HepG2 (cell line): Measurements from ENCODE around the gene C16orf90. TPM values are rescaled to one million over a fixed set of nuclear protein-coding genes. Genes with fewer than 3 reads are reported as not detected.

Source experiments
- ATAC-seq: fragments of 200-7000 bp; cut with Tn5 transposase; 3 replicates; pipeline ENCODE4 v1.9.1; 2020; ENCODE audit warnings: mild to moderate bottlenecking, moderate library complexity
- BruUV-seq: library from RNA; stranded (reverse); fragments of 400-500 nt; replicated peaks from 2 replicates; lab custom pipeline; 2021; lab: Mats Ljungman, UMichigan
- CTCF ChIA-PET: fragments of 300-600 bp; formaldehyde crosslinking; extraction: SDS; loops from one replicate; lab custom pipeline; 2021; ENCODE audit warnings: low total read pairs, inconsistent platforms, low intra/inter-chr PET ratio; lab: Yijun Ruan, JAX
- POLR2A ChIA-PET: fragments of 350-600 bp; sonication (Branson Sonifier 250); formaldehyde crosslinking; loops from one replicate; lab custom pipeline; 2020; ENCODE audit warnings: antibody characterized with exemption, inconsistent platforms; lab: Yijun Ruan, JAX
- DNase-seq: peaks from one replicate; pipeline ENCODE4 v3.0.0-alpha.2; 2015; ENCODE audit warnings: low spot score
- FAIRE-seq: peaks from 3 replicates; lab custom pipeline; 2011; peaks lifted over from hg19 to GRCh38; lab: Jason Lieb, UNC
- H2AFZ ChIP-seq: one replicate; pipeline ENCODE4 v1.6.1; 2011; ENCODE audit warnings: low read length, inconsistent platforms
- H3K27ac ChIP-seq: fragments of 300-600 bp; 3 replicates; pipeline ENCODE4 v1.8.0; 2011; ENCODE audit warnings: mixed run types, mild to moderate bottlenecking, mixed read lengths, low read length, inconsistent platforms; ENCODE audit not compliant: insufficient read depth; ENCODE audit errors: extremely low read length
- H3K27me3 ChIP-seq, 2 experiments: fragments of 200-600 bp in 1 of 2; 2 replicates in 1 of 2; 3 replicates in 1 of 2; pipeline versions ENCODE4 v1.6.0 to v1.8.0; 2011; ENCODE audit warnings: low read length in 2 of 2, mild to moderate bottlenecking in 2 of 2, moderate library complexity in 2 of 2, inconsistent platforms in 1 of 2; ENCODE audit not compliant: insufficient read depth in 2 of 2, control insufficient read depth in 1 of 2
- H3K36me3 ChIP-seq, 2 experiments: fragments of 200-600 bp in 1 of 2; replicated peaks in 1 of 2; 2 replicates in 1 of 2; 3 replicates in 1 of 2; pipeline versions ENCODE4 v1.5.1 to v1.8.0; 2011; ENCODE audit warnings: low read length in 2 of 2, inconsistent platforms in 1 of 2; ENCODE audit not compliant: insufficient read depth in 2 of 2, control insufficient read depth in 1 of 2
- H3K4me1 ChIP-seq: 2 replicates; pipeline ENCODE4 v1.5.1; 2012; ENCODE audit warnings: low read length, inconsistent platforms; ENCODE audit not compliant: insufficient read depth
- H3K4me2 ChIP-seq: 2 replicates; pipeline ENCODE4 v1.6.0; 2011; ENCODE audit warnings: low read depth, low read length, inconsistent platforms
- H3K4me3 ChIP-seq, 3 experiments: fragments of 200-600 bp in 1 of 3; sonication (generic), shearing (Covaris generic) in 1 of 3; replicated peaks in 1 of 3; 2 replicates each; pipeline ENCODE4 v1.5.1; 2011 to 2016; ENCODE audit warnings: low read length in 3 of 3, inconsistent platforms in 2 of 3, low read depth in 2 of 3, mild to moderate bottlenecking in 2 of 3, control low read depth in 1 of 3, mixed read lengths in 1 of 3; ENCODE audit not compliant: insufficient read depth in 1 of 3
- H3K79me2 ChIP-seq: one replicate; pipeline ENCODE4 v1.6.1; 2011; ENCODE audit warnings: low read length, inconsistent platforms; ENCODE audit not compliant: insufficient read depth
- H3K9ac ChIP-seq: 2 replicates; pipeline ENCODE4 v1.6.0; 2011; ENCODE audit warnings: mild to moderate bottlenecking, low read depth, low read length, inconsistent platforms; ENCODE audit not compliant: insufficient read depth
- H3K9me3 ChIP-seq: 2 replicates; pipeline ENCODE4 v1.5.1; 2012; ENCODE audit warnings: mild to moderate bottlenecking, low read length
- H4K20me1 ChIP-seq: 2 replicates; pipeline ENCODE4 v1.6.0; 2011; ENCODE audit warnings: inconsistent platforms, mild to moderate bottlenecking, low read length, moderate library complexity; ENCODE audit not compliant: insufficient read depth
- ASH2L ChIP-seq: fragments of 300-600, 200-600 bp; sonication (generic); IDR thresholded peaks from 2 replicates; pipeline ENCODE4 v1.7.0; 2017; ENCODE audit warnings: low read depth, mild to moderate bottlenecking, moderate library complexity, mixed read lengths, low read length; ENCODE audit not compliant: insufficient read length
- CHCHD3 ChIP-seq: sonication (generic); formaldehyde crosslinking; IDR thresholded peaks from 2 replicates; pipeline ENCODE4 v1.8.0; 2022; ENCODE audit warnings: mild to moderate bottlenecking, missing genetic modification reagents, moderate library complexity
- FOXP1 ChIP-seq, 2 experiments: fragments of 450-650 bp in 1 of 2; IDR thresholded peaks; 2 replicates each; pipeline ENCODE4 v1.6.1; 2017 to 2018; ENCODE audit warnings: antibody characterized with exemption in 1 of 2
- NFYB ChIP-seq: sonication (generic); formaldehyde crosslinking; IDR thresholded peaks from 2 replicates; pipeline ENCODE4 v1.4.0; 2020; ENCODE audit warnings: missing genetic modification reagents
- TCF7 ChIP-seq: sonication (generic); IDR thresholded peaks from 2 replicates; pipeline ENCODE4 v1.6.1; 2016; ENCODE audit warnings: antibody characterized with exemption, low read depth
- ZC3H13 ChIP-seq: sonication (generic); formaldehyde crosslinking; IDR thresholded peaks from 2 replicates; pipeline ENCODE4 v1.8.1; 2023; ENCODE audit warnings: mild to moderate bottlenecking, missing genetic modification reagents, moderate library complexity
- ZNF263 ChIP-seq: sonication (generic); formaldehyde crosslinking; IDR thresholded peaks from 2 replicates; pipeline ENCODE4 v1.4.0; 2020; ENCODE audit warnings: missing genetic modification reagents
- WGBS: methylation state at CpG from one replicate; pipeline ENCODE4 v1.1.6; 2017; ENCODE audit warnings: low lambda C conversion rate; 5-methylcytosine and 5-hydroxymethylcytosine counted together
- in situ Hi-C: cut with HindIII; loops from 2 replicates; pipeline ENCODE4 v1.10.0; 2017; ENCODE audit warnings: low pct_unique_long_range_greater_than_20kb; ENCODE audit not compliant: extremely low pct_ligation_motif_present
- intact Hi-C: fragments of 100-400 bp; cut with micrococcal nuclease; formaldehyde crosslinking; loops from one replicate; pipeline ENCODE4 v1.10.0; 2022; ENCODE audit not compliant: unreplicated experiment
- polyA plus RNA-seq, 8 experiments: library from polyadenylated mRNA; depleted of rRNA in 3 of 8; stranded (reverse) in 7 of 8; unstranded in 1 of 8; fragments of >200 nt; fragmentation: Illumina TruSeq in 4 of 8; extraction: Trizol in 4 of 8; gene quantifications; 2 replicates each; pipeline versions ENCODE4 v1.2.1 to v1.2.3, GENCODE V29; 2011 to 2016; ENCODE audit warnings: low read depth in 4 of 8, missing spikeins in 1 of 8, mixed read lengths in 1 of 8; ENCODE audit not compliant: insufficient read depth in 1 of 8
- total RNA-seq, 5 experiments: library from RNA; depleted of rRNA; stranded (reverse); fragments of >200 nt; fragmentation: Illumina TruSeq; extraction: Trizol; gene quantifications; 2 replicates each; pipeline ENCODE4 v1.2.3, GENCODE V29; 2016; ENCODE audit warnings: low read depth in 1 of 5
- TF ChIP-seq, protein P1 (sequence below): sonication (generic); formaldehyde crosslinking; IDR thresholded peaks from 2 replicates; pipeline ENCODE4 v1.4.0; 2020; ENCODE audit warnings: missing genetic modification reagents
- TF ChIP-seq, protein P2 (sequence below): sonication (generic); formaldehyde crosslinking; IDR thresholded peaks from 2 replicates; pipeline ENCODE4 v1.5.1; 2020; ENCODE audit warnings: missing genetic modification reagents, mild to moderate bottlenecking, borderline replicate concordance
- TF ChIP-seq, protein P3 (sequence below): IDR thresholded peaks from 2 replicates; pipeline ENCODE4 v1.6.1; 2012; ENCODE audit warnings: low read depth, low read length, improper control_type of control experiment
- TF ChIP-seq, protein P4 (sequence below): fragments of 450-650 bp; IDR thresholded peaks from 2 replicates; pipeline ENCODE4 v1.6.1; 2017; ENCODE audit warnings: mild to moderate bottlenecking

The C16orf90 gene
- total and polyA plus RNA-seq, 2 of the 13 experiments (the other 11 are each of a cell fraction or from before 2014, with no cell fraction given): not detected

DNA sequence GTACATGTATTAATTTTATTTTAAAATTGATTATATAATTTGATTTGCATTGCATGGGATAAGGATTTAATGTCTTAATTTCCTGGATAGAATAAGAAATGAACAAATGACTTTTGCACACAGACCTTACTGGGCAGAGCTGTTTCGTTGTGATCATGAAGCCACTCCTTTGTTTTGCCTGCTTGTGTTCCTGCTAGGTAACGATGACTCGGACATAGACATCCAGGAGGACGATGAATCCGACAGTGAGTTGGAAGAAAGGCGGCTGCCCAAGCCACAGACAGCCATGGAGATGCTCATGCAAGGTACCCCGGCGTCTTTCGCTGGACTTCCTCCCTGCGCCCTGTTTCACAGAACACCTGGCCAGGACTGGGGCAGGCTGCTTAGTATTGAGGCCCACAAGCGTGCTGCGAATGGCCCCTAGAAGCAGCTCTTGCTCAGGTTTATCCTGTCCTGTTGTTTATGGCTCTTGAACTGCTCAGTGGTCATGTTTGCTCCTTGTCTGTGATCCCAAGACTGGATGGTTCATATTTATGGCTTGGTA is 35.2 kb upstream of the C16orf90 start:
- CTCF ChIA-PET: no interaction called here
- Histone ChIP-seq H4K20me1 (no peaks in the 10 kb centered on the region), H3K9ac (no peak overlapping the region), H3K79me2 (no peaks in the 10 kb centered on the region), H3K36me3 (peaks cover 13 to 34% of the 10 kb centered on the region in 2 experiments), H2AFZ (no peak overlapping the region), H3K4me2 (no peak overlapping the region), H3K9me3 (no peaks in the 10 kb centered on the region), H3K27ac (no peak overlapping the region), H3K4me3 (no peak overlapping the region), H3K4me1 (no peaks in the 10 kb centered on the region), H3K27me3 (no peaks in the 10 kb centered on the region)
- WGBS: 97% methylated on average over 12 of the region's 12 CpGs
- TF ChIP-seq ZNF263 (CRISPR knock-in tag) (no peak), CHCHD3 (CRISPR knock-in tag) (no peak), FOXP1 (IDR thresholded peaks at IDR 0.05) (no peak), FOXP1 (CRISPR knock-in tag; IDR thresholded peaks at IDR 0.05) (no peak), TCF7 (no peak), NFYB (no peak), ASH2L (no peak), ZC3H13 (no peak)
- TF ChIP-seq, protein P1, sequence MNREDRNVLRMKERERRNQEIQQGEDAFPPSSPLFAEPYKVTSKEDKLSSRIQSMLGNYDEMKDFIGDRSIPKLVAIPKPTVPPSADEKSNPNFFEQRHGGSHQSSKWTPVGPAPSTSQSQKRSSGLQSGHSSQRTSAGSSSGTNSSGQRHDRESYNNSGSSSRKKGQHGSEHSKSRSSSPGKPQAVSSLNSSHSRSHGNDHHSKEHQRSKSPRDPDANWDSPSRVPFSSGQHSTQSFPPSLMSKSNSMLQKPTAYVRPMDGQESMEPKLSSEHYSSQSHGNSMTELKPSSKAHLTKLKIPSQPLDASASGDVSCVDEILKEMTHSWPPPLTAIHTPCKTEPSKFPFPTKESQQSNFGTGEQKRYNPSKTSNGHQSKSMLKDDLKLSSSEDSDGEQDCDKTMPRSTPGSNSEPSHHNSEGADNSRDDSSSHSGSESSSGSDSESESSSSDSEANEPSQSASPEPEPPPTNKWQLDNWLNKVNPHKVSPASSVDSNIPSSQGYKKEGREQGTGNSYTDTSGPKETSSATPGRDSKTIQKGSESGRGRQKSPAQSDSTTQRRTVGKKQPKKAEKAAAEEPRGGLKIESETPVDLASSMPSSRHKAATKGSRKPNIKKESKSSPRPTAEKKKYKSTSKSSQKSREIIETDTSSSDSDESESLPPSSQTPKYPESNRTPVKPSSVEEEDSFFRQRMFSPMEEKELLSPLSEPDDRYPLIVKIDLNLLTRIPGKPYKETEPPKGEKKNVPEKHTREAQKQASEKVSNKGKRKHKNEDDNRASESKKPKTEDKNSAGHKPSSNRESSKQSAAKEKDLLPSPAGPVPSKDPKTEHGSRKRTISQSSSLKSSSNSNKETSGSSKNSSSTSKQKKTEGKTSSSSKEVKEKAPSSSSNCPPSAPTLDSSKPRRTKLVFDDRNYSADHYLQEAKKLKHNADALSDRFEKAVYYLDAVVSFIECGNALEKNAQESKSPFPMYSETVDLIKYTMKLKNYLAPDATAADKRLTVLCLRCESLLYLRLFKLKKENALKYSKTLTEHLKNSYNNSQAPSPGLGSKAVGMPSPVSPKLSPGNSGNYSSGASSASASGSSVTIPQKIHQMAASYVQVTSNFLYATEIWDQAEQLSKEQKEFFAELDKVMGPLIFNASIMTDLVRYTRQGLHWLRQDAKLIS (CRISPR knock-in tag): no peak
- TF ChIP-seq, protein P2, sequence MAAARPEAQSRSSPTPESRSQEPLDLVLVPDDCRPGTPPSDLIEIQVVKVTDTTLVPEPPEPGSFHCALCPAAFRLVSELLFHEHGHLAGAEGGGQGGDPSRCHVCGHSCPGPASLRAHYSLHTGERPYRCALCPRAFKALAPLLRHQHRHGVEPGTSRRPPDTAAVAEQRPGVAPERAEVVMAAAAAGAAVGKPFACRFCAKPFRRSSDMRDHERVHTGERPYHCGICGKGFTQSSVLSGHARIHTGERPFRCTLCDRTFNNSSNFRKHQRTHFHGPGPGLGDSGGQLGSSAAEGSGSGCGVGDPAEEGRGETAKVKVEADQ: no peak
- TF ChIP-seq, protein P3, sequence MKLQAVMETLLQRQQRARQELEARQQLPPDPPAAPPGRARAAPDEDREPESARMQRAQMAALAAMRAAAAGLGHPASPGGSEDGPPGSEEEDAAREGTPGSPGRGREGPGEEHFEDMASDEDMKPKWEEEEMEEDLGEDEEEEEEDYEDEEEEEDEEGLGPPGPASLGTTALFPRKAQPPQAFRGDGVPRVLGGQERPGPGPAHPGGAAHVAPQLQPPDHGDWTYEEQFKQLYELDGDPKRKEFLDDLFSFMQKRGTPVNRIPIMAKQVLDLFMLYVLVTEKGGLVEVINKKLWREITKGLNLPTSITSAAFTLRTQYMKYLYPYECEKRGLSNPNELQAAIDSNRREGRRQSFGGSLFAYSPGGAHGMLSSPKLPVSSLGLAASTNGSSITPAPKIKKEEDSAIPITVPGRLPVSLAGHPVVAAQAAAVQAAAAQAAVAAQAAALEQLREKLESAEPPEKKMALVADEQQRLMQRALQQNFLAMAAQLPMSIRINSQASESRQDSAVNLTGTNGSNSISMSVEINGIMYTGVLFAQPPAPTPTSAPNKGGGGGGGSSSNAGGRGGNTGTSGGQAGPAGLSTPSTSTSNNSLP: no peak
- TF ChIP-seq, protein P4, sequence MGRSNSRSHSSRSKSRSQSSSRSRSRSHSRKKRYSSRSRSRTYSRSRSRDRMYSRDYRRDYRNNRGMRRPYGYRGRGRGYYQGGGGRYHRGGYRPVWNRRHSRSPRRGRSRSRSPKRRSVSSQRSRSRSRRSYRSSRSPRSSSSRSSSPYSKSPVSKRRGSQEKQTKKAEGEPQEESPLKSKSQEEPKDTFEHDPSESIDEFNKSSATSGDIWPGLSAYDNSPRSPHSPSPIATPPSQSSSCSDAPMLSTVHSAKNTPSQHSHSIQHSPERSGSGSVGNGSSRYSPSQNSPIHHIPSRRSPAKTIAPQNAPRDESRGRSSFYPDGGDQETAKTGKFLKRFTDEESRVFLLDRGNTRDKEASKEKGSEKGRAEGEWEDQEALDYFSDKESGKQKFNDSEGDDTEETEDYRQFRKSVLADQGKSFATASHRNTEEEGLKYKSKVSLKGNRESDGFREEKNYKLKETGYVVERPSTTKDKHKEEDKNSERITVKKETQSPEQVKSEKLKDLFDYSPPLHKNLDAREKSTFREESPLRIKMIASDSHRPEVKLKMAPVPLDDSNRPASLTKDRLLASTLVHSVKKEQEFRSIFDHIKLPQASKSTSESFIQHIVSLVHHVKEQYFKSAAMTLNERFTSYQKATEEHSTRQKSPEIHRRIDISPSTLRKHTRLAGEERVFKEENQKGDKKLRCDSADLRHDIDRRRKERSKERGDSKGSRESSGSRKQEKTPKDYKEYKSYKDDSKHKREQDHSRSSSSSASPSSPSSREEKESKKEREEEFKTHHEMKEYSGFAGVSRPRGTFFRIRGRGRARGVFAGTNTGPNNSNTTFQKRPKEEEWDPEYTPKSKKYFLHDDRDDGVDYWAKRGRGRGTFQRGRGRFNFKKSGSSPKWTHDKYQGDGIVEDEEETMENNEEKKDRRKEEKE: no peak
- no TSS peak for BruUV-seq
- DNase-seq (no peak), ATAC-seq (no peak), FAIRE-seq (no peak)
- intact Hi-C loops: no loop called here
- in situ Hi-C loops: no loop called here
- POLR2A ChIA-PET: no interaction called here
